ENCODE results near the gene BPIFB6. TPM values are rescaled to one million over a fixed set of nuclear protein-coding genes. Genes with fewer than 3 reads are reported as not detected.
A peak's percentile ranks its signal among the peaks of the same experiment; 100 is the strongest.

Gene BPIFB6
- total RNA-seq, 1 donor from 2014 or later, result not detected

GRCh38 chr20:33002087-33002808, 29.2 kb upstream of the BPIFB6 start:
- H3K36me3 Mint-ChIP-seq (ENCODE audit: low read depth, unreplicated experiment), result peaks cover 4% of the 10 kb centered on the region
- no peak for DNase-seq (ENCODE audit: low spot score)
- no peaks in the 10 kb centered on the region for H3K9me3 Mint-ChIP-seq (ENCODE audit: unreplicated experiment)
- no peaks in the 10 kb centered on the region for H3K4me1 Mint-ChIP-seq (ENCODE audit: unreplicated experiment)
- H3K4me3 Mint-ChIP-seq (ENCODE audit: unreplicated experiment), result no peak overlapping the region
- no peak overlapping the region for H3K27ac Mint-ChIP-seq (ENCODE audit: unreplicated experiment)
- no peak for TF ChIP-seq CTCF (IDR thresholded peaks at IDR 0.05; ENCODE audit: unreplicated experiment)
- peaks cover 4% of the 10 kb centered on the region for H3K27me3 Mint-ChIP-seq (ENCODE audit: unreplicated experiment)

GRCh38 chr20:33004141-33004751, 27.2 kb upstream of the BPIFB6 start, which contains the start of gene SUN5:
TSS of gene SUN5 (minus strand) at chr20:33004433. CDS start at chr20:33004340, 93 bp downstream.
- no peak for DNase-seq (ENCODE audit: low spot score)
- Mint-ChIP-seq H3K36me3 (ENCODE audit: low read depth, unreplicated experiment) (peaks cover 4% of the 10 kb centered on the region), H3K27ac (ENCODE audit: unreplicated experiment) (no peak within 1 kb of the TSS), H3K4me1 (ENCODE audit: unreplicated experiment) (peaks cover 5% of the 10 kb centered on the region), H3K9me3 (ENCODE audit: unreplicated experiment) (no peaks in the 10 kb centered on the region), H3K4me3 (ENCODE audit: unreplicated experiment) (no peak within 1 kb of the TSS), H3K27me3 (ENCODE audit: unreplicated experiment) (peaks cover 8% of the 10 kb centered on the region)
- TF ChIP-seq CTCF (IDR thresholded peaks at IDR 0.05; ENCODE audit: unreplicated experiment), result no peak

GRCh38 chr20:33005132-33005566, 26.3 kb upstream of the BPIFB6 start:
- no peak for DNase-seq (ENCODE audit: low spot score)

GRCh38 chr20:33005908-33006775, 25.3 kb upstream of the BPIFB6 start:
- no peak overlapping the region for H3K4me3 Mint-ChIP-seq (ENCODE audit: unreplicated experiment)

More at GRCh38 chr20:33005132-33005566, 26.3 kb upstream of the BPIFB6 start:
- peaks cover 4% of the 10 kb centered on the region for H3K36me3 Mint-ChIP-seq (ENCODE audit: low read depth, unreplicated experiment)
- peak; percentile 97 for TF ChIP-seq CTCF (IDR thresholded peaks at IDR 0.05; ENCODE audit: unreplicated experiment)
- H3K4me3 Mint-ChIP-seq (ENCODE audit: unreplicated experiment), result no peak overlapping the region
- H3K27ac Mint-ChIP-seq (ENCODE audit: unreplicated experiment), result no peak overlapping the region
- H3K9me3 Mint-ChIP-seq (ENCODE audit: unreplicated experiment), result no peaks in the 10 kb centered on the region
- peaks cover 8% of the 10 kb centered on the region for H3K27me3 Mint-ChIP-seq (ENCODE audit: unreplicated experiment)
- peaks cover 6% of the 10 kb centered on the region for H3K4me1 Mint-ChIP-seq (ENCODE audit: unreplicated experiment)

More at GRCh38 chr20:33005908-33006775, 25.3 kb upstream of the BPIFB6 start:
- Mint-ChIP-seq H3K9me3 (ENCODE audit: unreplicated experiment) (no peaks in the 10 kb centered on the region), H3K27ac (ENCODE audit: unreplicated experiment) (no peak overlapping the region), H3K4me1 (ENCODE audit: unreplicated experiment) (peaks cover 6% of the 10 kb centered on the region), H3K36me3 (ENCODE audit: low read depth, unreplicated experiment) (peaks cover 4% of the 10 kb centered on the region), H3K27me3 (ENCODE audit: unreplicated experiment) (peaks cover 7% of the 10 kb centered on the region)
- no peak for DNase-seq (ENCODE audit: low spot score)
- no peak for TF ChIP-seq CTCF (IDR thresholded peaks at IDR 0.05; ENCODE audit: unreplicated experiment)
